ENCODE measurements around the gene MADD.

MADD gene

GRCh38 chr11:47253660-47254059 is 16.3 kb upstream of the MADD start:
- no peak for DNase-seq

- no peak for DNase-seq
These were observed 15.5 kb upstream of the MADD start for GRCh38 chr11:47254386-47254785.

GRCh38 chr11:47256374-47256773 is 13.6 kb upstream of the MADD start:
- no peak for DNase-seq

GRCh38 chr11:47257177-47257516 is 12.8 kb upstream of the MADD start:
- DNase-seq = no peak

GRCh38 chr11:47257517-47258316 is 12.2 kb upstream of the MADD start, which contains the start of gene NR1H3:
Gene NR1H3 (plus strand): TSS chr11:47257996. CDS start chr11:47259217, 1,221 bp downstream.
- DNase-seq = peak; percentile 52

GRCh38 chr11:47258317-47258902 is 11.5 kb upstream of the MADD start:
- no peak for DNase-seq

- peak; percentile 34 for DNase-seq
These were observed 10.5 kb upstream of the MADD start for GRCh38 chr11:47259232-47259977.

GRCh38 chr11:47260366-47260765 is 9.6 kb upstream of the MADD start:
- no peak for DNase-seq

GRCh38 chr11:47261291-47261800 is 8.6 kb upstream of the MADD start:
- DNase-seq = no peak

GRCh38 chr11:47264119-47264518 is 5.8 kb upstream of the MADD start:
- DNase-seq = no peak

- DNase-seq = no peak
These were observed 5.4 kb upstream of the MADD start for GRCh38 chr11:47264521-47264920.

GRCh38 chr11:47267876-47268275 is 2.1 kb upstream of the MADD start:
- DNase-seq = no peak

- no peak for DNase-seq
These were observed 1.4 kb upstream of the MADD start for GRCh38 chr11:47268448-47269001.

- peak; percentile 97 for DNase-seq
These were observed 718 bp upstream of the MADD start for GRCh38 chr11:47269002-47269828.

GRCh38 chr11:47270331-47271271 is 668 bp downstream of the MADD start:
- peak; percentile 81 for DNase-seq

- no peak for DNase-seq
These were observed 1.4 kb downstream of the MADD start for GRCh38 chr11:47271328-47271727.

GRCh38 chr11:47271961-47272661 is 2.2 kb downstream of the MADD start:
- peak; percentile 52 for DNase-seq

GRCh38 chr11:47272706-47273105 is 2.8 kb downstream of the MADD start:
- no peak for DNase-seq

- no peak for DNase-seq
These were observed 4.7 kb downstream of the MADD start for GRCh38 chr11:47274495-47275235.

- no peak for DNase-seq
These were observed 7.0 kb downstream of the MADD start for GRCh38 chr11:47276923-47277322.

Measured in NCI-H69 (cell line).